IPS-20b (cell line): ENCODE measurements around the gene UBXN11.

Experiments used
- H3K27ac ChIP-seq: one replicate; pipeline ENCODE4 v1.5.1; 2013; ENCODE audit warnings: low read length
- H3K27me3 ChIP-seq: 2 replicates; pipeline ENCODE4 v1.6.1; 2013; ENCODE audit warnings: mild to moderate bottlenecking, low read length, inconsistent platforms; ENCODE audit not compliant: insufficient read depth
- H3K36me3 ChIP-seq: 2 replicates; pipeline ENCODE4 v1.6.1; 2013; ENCODE audit warnings: low read depth, mild to moderate bottlenecking, inconsistent platforms, low read length, moderate library complexity; ENCODE audit not compliant: insufficient read depth
- H3K4me1 ChIP-seq: 2 replicates; pipeline ENCODE4 v1.6.1; 2013; ENCODE audit warnings: mild to moderate bottlenecking, control low read depth, inconsistent platforms, low read length, moderate library complexity; ENCODE audit not compliant: insufficient read depth
- H3K4me3 ChIP-seq: 2 replicates; pipeline ENCODE4 v1.5.1; 2013; ENCODE audit warnings: mild to moderate bottlenecking, low read length, inconsistent platforms
- H3K9ac ChIP-seq: 2 replicates; pipeline ENCODE4 v1.6.1; 2013; ENCODE audit warnings: low read depth, mild to moderate bottlenecking, inconsistent platforms, low read length, moderate library complexity
- H3K9me3 ChIP-seq: 2 replicates; pipeline ENCODE4 v1.6.1; 2013; ENCODE audit warnings: mild to moderate bottlenecking, low read depth, low read length, inconsistent platforms; ENCODE audit not compliant: insufficient read depth

Gene UBXN11

GRCh38 chr1:26306290-26307229, at the start of gene UBXN11:
Gene UBXN11, minus strand, starts transcription at chr1:26306636. Its CDS starts 3,753 bp downstream, at chr1:26302883.
- Histone ChIP-seq H3K9ac (peak within 1 kb of the TSS; percentile 84; the same call in 1 of the 2 replicates), H3K9me3 (no peaks in the 10 kb centered on the region), H3K4me3 (peak within 1 kb of the TSS; percentile 90), H3K4me1 (peaks cover 10% of the 10 kb centered on the region), H3K27ac (peak within 1 kb of the TSS; percentile 69), H3K27me3 (no peaks in the 10 kb centered on the region), H3K36me3 (no peaks in the 10 kb centered on the region)

GRCh38 chr1:26356106-26356505, 49.7 kb upstream of the UBXN11 start:
- no peak overlapping the region for H3K4me3 ChIP-seq
- H3K27ac ChIP-seq = no peak overlapping the region
- H3K36me3 ChIP-seq = no peaks in the 10 kb centered on the region
- peaks cover 26% of the 10 kb centered on the region for H3K27me3 ChIP-seq
- peaks cover 23% of the 10 kb centered on the region for H3K4me1 ChIP-seq
- no peaks in the 10 kb centered on the region for H3K9me3 ChIP-seq
- no peak overlapping the region for H3K9ac ChIP-seq

- Histone ChIP-seq H3K36me3 (no peaks in the 10 kb centered on the region), H3K4me1 (peaks cover 28% of the 10 kb centered on the region), H3K9ac (no peak overlapping the region), H3K27ac (no peak overlapping the region), H3K4me3 (no peak overlapping the region), H3K9me3 (no peaks in the 10 kb centered on the region), H3K27me3 (peaks cover 15% of the 10 kb centered on the region)
These were observed 48.5 kb upstream of the UBXN11 start for GRCh38 chr1:26354972-26355371.

GRCh38 chr1:26353976-26354820, 47.8 kb upstream of the UBXN11 start, which contains the start of gene CRYBG2:
Gene CRYBG2, minus strand, starts transcription at chr1:26354130. Its CDS starts 7,473 bp downstream, at chr1:26346657.
- H3K36me3 ChIP-seq = no peaks in the 10 kb centered on the region
- H3K27ac ChIP-seq = no peak within 1 kb of the TSS
- H3K9ac ChIP-seq = no peak within 1 kb of the TSS
- H3K4me1 ChIP-seq = peaks cover 28% of the 10 kb centered on the region
- H3K9me3 ChIP-seq = no peaks in the 10 kb centered on the region
- peaks cover 7% of the 10 kb centered on the region for H3K27me3 ChIP-seq
- no peak within 1 kb of the TSS for H3K4me3 ChIP-seq

GRCh38 chr1:26353210-26353859, 46.9 kb upstream of the UBXN11 start:
- H3K9ac ChIP-seq = no peak overlapping the region
- H3K4me1 ChIP-seq = peaks cover 23% of the 10 kb centered on the region

GRCh38 chr1:26352338-26352679, 45.9 kb upstream of the UBXN11 start:
- Histone ChIP-seq H3K4me1 (peaks cover 23% of the 10 kb centered on the region), H3K27ac (peak overlapping the region; percentile 29), H3K36me3 (no peaks in the 10 kb centered on the region), H3K4me3 (no peak overlapping the region), H3K9ac (no peak overlapping the region), H3K9me3 (no peaks in the 10 kb centered on the region), H3K27me3 (no peaks in the 10 kb centered on the region)

More at GRCh38 chr1:26353210-26353859, 46.9 kb upstream of the UBXN11 start:
- Histone ChIP-seq H3K4me3 (no peak overlapping the region), H3K27me3 (no peaks in the 10 kb centered on the region), H3K36me3 (no peaks in the 10 kb centered on the region), H3K9me3 (no peaks in the 10 kb centered on the region), H3K27ac (no peak overlapping the region)

GRCh38 chr1:26351590-26352337, 45.3 kb upstream of the UBXN11 start:
- Histone ChIP-seq H3K9ac (0 out of 2 replicates have a peak overlapping the region, but pooled peaks have one; percentile 20), H3K27ac (peak overlapping the region; percentile 29), H3K4me3 (no peak overlapping the region), H3K36me3 (no peaks in the 10 kb centered on the region), H3K9me3 (no peaks in the 10 kb centered on the region), H3K27me3 (no peaks in the 10 kb centered on the region), H3K4me1 (peaks cover 23% of the 10 kb centered on the region)

- no peak overlapping the region; the same call in 1 of the 2 replicates for H3K4me3 ChIP-seq
- H3K9me3 ChIP-seq = no peaks in the 10 kb centered on the region
- peaks cover 21% of the 10 kb centered on the region for H3K4me1 ChIP-seq
- peak overlapping the region; percentile 19 for H3K27ac ChIP-seq
- H3K9ac ChIP-seq = peak overlapping the region; percentile 50; the same call in 1 of the 2 replicates
- no peaks in the 10 kb centered on the region for H3K36me3 ChIP-seq
- no peaks in the 10 kb centered on the region for H3K27me3 ChIP-seq
These were observed 44.5 kb upstream of the UBXN11 start for GRCh38 chr1:26350701-26351589.

- no peaks in the 10 kb centered on the region for H3K27me3 ChIP-seq
- H3K36me3 ChIP-seq = no peaks in the 10 kb centered on the region
- H3K9me3 ChIP-seq = no peaks in the 10 kb centered on the region
- peaks cover 21% of the 10 kb centered on the region for H3K4me1 ChIP-seq
- H3K27ac ChIP-seq = no peak overlapping the region
- H3K4me3 ChIP-seq = no peak overlapping the region; the same call in 1 of the 2 replicates
- H3K9ac ChIP-seq = peak overlapping the region; percentile 24; the same call in 1 of the 2 replicates
These were observed 43.9 kb upstream of the UBXN11 start for GRCh38 chr1:26350343-26350700.

GRCh38 chr1:26349877-26350244, 43.4 kb upstream of the UBXN11 start:
- H3K4me1 ChIP-seq = peaks cover 21% of the 10 kb centered on the region
- H3K9ac ChIP-seq = peak overlapping the region; percentile 24; the same call in 1 of the 2 replicates

More at GRCh38 chr1:26349877-26350244, 43.4 kb upstream of the UBXN11 start:
- Histone ChIP-seq H3K27me3 (no peaks in the 10 kb centered on the region), H3K27ac (no peak overlapping the region), H3K36me3 (no peaks in the 10 kb centered on the region), H3K4me3 (no peak overlapping the region), H3K9me3 (no peaks in the 10 kb centered on the region)
